GM10847 (cell line): ENCODE measurements around the gene SLC22A1.

Experiments
- POLR2A ChIP-seq: IDR thresholded peaks from 2 replicates; pipeline ENCODE4 v1.6.1; 2011; ENCODE audit not compliant: insufficient read length; ENCODE audit errors: extremely low read depth

The SLC22A1 gene

DNA sequence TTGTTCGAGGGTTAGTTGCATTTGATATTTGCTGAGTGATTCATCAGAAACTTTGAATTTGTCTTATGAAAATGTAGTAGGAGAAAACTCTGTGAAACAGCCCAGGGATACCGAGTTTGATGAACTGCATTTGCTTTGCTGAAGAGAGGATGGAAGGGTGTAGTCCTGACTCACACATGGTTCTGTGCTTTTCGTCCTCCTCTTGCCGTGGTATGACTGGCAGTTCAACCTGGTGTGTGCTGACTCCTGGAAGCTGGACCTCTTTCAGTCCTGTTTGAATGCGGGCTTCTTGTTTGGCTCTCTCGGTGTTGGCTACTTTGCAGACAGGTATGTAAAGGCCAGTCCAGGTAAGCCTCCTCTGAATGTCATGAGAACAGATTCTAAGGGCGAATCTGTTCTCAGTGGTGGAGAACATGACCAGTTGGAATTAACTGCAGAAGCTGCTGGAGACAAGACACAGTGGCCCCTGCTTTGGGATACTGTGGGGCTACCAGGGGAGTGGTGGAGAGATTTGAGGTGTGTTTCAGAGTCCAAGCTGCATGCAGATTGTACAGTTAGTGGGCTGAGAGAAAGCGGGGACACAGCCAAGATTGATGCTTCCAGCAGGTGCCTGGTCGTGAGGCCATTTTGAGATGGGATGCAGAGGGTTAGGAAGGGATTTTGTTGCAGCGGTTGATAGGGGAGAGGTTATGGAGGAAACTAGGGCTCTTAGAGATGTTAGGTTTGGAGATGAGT, 8.4 kb downstream of the SLC22A1 start:
- no peak for TF ChIP-seq POLR2A

DNA sequence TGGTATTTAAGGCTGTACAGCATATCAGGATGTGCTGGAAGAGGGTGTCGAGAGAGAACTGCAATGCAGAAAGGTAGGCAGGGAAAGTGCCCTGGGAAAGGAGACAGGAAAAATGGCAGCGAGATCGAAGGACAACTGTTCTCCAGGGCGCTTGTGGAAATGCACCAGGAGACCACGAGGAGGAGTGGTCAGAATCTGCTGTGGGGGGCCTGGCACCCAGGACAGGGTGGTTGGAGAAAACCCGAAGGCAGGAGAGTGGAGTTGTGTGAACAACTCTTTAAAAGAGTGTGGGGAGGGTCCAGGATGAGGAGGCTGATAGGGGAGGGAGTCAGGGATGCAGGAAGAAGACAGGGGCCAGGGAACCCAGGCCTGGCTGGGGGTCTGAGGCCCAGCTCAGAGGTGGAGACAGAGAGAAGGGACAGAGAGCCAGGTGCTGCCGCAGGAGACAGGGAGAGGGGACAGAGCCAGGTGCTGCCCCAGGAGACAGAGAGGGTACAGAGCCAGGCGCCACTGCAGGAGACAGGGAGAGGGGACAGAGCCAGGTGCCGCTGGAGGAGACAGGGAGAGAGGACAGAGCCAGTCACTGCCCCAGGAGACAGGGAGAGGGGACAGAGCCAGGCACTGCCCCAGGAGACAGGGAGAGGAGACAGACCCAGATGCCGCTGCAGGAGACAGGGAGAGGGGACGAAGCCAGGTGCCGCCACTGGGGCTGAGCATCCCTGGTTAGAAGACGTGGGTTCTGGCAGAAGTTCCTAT, 9.3 kb downstream of the SLC22A1 start:
- TF ChIP-seq POLR2A, result no peak

DNA sequence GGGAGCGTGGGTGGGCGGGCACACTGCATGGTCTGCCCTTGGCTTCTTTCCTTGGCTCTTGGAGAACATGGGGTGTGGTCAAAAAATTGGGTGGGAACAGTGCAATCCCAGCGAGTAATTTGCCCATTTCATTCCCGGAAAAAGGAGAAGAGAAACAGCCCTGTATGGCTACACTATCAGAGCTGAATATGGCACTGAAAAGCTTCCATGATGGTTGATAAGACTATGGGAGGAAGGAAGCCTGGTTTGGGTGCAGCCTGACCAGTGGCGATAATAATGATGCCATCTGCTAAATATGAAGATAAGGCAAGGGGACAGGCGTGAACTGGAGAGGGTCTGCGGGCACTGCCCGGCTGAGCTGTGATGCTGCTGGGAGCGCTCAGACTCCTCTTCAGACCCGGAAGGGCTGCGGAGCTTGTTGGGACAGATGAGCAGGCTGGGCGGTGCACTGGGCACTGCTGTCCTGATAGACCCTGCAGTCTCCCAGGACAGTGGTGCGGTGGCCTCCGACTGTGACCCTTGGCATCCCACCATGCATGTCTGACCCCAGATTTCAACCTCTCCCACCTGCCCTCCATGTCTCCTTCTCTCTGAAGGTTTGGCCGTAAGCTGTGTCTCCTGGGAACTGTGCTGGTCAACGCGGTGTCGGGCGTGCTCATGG, 10.2 kb downstream of the SLC22A1 start:
- no peak for TF ChIP-seq POLR2A

- no peak for TF ChIP-seq POLR2A
Measured at GRCh38 chr6:160132297-160132637, 10.7 kb downstream of the SLC22A1 start.

GRCh38 chr6:160132776-160133338, 11.2 kb downstream of the SLC22A1 start:
- TF ChIP-seq POLR2A, result no peak

DNA sequence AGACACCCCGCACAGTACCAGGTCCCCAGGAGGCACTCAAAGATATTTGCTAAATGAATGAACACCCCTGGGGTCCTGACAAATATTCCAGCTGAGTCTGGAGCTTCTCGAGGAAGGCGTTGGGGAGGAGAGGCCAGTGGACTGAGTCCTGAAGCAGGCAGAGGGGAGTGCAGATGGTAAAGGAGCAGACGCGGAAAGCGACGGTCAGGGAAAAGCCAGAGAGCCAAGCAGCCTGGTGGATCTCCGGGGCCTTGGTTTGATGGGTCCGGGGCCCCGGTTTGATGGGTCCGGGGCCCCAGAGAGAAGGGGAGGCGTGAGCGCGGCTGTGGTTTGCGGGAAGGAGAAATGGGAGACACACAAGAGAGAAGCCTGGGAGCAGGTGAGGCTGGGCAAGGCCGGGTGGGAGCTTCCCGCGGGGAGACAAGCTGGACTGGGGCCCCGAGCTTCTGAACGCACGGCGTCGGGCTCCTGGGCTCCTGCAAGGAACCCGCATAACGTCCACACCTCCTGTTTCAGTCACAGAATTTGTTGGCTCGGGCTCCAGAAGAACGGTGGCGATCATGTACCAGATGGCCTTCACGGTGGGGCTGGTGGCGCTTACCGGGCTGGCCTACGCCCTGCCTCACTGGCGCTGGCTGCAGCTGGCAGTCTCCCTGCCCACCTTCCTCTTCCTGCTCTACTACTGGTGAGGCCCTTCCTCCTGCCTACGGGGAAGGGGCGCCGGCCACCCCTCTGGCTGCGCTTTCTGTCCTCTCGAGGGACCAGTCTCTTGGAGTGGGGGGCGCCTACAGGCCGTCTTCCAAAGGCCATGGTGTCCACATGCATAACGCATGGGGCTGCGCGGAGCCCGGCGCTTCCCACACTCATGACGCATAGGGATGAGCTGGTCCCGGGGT, 12.1 kb downstream of the SLC22A1 start:
- TF ChIP-seq POLR2A, result no peak

DNA sequence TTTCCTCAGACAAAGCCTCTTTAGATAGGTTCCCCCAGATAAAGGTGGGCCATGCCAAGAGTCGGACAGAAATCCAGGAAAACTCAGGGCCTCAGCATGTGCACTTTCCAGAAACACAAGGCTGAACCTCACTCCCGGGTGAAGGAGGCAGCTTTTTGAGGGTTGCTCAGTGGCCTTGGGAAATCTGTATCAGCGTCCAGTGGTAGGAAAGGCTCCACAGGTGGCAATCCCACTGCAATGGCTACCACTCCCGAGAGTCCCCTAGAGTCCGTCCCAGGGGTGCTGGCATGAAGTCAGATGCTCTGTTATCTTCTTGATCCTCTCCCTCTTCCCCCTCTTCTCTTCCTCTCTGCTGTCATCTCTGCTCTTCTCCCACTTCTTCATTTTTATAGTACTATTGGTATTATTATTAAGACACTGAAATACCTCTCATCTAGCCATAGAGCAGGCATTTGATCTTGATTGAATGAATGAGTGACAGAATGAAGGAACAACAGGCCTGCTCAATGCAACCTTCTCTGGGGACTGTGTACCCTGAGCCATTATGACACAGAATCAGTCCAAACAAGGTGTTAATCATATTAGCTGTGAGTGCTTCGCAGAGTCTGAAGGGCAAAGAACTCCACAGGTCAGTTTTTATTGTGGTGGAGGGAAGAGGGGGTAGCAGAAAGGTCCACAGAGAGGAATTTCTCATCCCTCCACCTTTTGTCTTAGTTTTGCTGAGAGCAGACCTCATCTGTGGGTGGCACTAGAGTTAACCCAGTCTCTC, 13.3 kb downstream of the SLC22A1 start:
- no peak for TF ChIP-seq POLR2A

DNA sequence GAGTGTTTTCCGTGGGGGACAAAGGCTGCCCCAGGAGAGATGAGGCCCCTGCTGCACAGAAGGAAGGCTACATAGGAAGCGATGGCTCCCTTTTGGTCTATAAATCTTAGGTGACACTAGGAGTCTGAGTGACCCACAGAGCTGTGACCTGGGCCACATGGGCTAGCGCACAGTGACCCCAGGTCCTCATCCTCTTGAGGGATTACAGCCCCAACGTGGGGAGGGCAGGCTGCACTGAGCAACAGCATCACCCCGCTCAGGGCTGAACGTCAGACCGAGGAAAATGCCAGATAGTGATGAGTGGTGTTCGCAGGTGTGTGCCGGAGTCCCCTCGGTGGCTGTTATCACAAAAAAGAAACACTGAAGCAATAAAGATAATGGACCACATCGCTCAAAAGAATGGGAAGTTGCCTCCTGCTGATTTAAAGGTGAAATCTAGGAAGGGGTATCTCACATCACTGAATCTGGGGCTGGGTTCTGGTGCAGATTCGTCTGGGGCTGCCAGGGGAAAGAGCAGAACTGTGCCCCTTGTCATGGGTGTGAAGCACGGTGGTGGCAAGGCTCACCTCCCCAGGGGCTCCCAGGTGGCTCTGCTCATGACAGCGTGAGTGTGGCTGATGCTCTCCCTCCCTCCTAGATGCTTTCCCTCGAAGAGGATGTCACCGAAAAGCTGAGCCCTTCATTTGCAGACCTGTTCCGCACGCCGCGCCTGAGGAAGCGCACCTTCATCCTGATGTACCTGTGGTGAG, 14.5 kb downstream of the SLC22A1 start:
- TF ChIP-seq POLR2A, result no peak

GRCh38 chr6:160137130-160137988, 15.7 kb downstream of the SLC22A1 start:
- TF ChIP-seq POLR2A, result no peak

DNA sequence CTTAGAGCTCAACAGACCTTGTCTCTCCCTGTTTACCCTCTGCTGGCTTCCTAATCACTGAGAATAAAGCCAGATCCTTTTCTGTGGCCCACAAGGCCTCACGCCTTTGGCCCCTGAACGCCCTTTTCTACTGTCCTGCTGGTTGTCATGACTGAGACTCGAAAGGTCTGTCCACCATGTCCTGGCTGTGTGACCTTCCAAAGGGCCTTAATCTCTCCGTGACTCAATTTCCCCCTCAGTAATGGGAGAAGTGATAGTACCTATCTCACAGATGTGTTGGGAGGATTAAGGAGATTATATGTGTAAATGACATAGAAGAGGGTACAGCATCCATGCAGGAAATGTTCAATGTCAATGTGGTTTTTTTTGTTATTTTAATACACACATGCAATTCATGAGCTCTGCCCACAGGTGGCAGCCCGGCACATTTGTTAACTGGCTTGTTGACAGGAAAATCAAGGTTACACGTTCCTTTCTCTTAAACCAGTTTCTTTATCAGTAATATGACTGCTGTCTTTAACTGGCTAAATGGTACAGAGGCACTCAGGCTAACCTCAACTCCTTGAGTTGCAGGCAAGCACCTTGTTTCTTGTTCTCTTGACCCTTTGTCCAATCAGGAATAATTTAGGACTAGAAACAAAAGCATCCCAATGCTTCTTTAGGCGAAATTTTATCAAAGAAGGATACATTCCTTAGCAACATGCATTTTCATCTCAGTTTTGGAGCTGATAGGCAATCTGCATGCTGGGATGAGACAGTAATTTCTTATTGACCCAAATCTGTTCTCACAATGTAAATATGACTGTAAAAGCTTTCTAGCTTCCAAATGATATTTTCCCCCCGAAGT, 16.6 kb downstream of the SLC22A1 start:
- TF ChIP-seq POLR2A, result no peak

DNA sequence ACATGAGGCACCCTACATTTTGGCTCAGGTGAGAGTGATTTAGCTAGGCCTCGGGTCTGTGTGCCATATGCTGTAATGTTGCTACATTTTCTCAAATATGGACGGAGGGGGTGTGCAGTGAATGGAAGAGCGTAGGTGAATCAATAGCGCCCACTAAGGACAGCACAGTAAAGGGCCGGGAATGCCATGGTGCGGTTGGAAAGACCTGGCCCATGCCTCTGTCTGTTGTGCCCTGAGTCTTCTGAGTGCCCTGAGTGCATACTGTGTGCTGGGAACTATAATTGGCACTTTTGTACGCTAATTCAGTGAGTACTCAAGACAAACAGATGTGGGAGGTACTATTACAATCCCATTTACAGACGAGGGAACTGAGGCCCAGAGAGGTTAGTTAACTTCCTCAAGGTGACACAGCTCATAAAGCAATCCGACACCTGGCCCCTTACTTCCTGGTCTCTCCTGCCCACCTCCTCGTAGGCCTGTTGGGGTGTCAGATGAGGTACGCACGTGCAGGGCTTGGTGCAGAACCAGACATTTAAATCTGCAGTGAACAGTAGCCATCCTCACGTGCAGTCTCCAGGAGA, 17.3 kb downstream of the SLC22A1 start:
- TF ChIP-seq POLR2A, result no peak

- no peak for TF ChIP-seq POLR2A
Measured at GRCh38 chr6:160139420-160139851, 17.8 kb downstream of the SLC22A1 start.
